Parathyroid adenoma (tissue), 2 donors: ENCODE measurements around the gene SUPT20HL1.

Experiments
- H2AFZ ChIP-seq: fragments of 300-600 bp; sonication (generic); one replicate; pipeline ENCODE4 v1.7.0; 2017; ENCODE audit warnings: antibody characterized with exemption, mild to moderate bottlenecking
- H3K27ac ChIP-seq: fragments of 300-600 bp; sonication (generic); one replicate; pipeline ENCODE4 v1.7.0; 2017
- H3K27me3 ChIP-seq: fragments of 300-600 bp; sonication (generic); one replicate; pipeline ENCODE4 v1.7.0; 2017; ENCODE audit warnings: low read length; ENCODE audit not compliant: control insufficient read depth, insufficient read depth
- H3K36me3 ChIP-seq: fragments of 300-600 bp; sonication (generic); one replicate; pipeline ENCODE4 v1.7.0; 2017; ENCODE audit warnings: low read length; ENCODE audit not compliant: control insufficient read depth, insufficient read depth
- H3K4me1 ChIP-seq: fragments of 300-600 bp; sonication (generic); one replicate; pipeline ENCODE4 v1.7.0; 2017; ENCODE audit warnings: control low read depth
- H3K4me2 ChIP-seq: fragments of 300-600 bp; sonication (generic); one replicate; pipeline ENCODE4 v1.7.0; 2017; ENCODE audit warnings: low read length
- H3K4me3 ChIP-seq: fragments of 300-600 bp; sonication (generic); one replicate; pipeline ENCODE4 v1.7.0; 2017; ENCODE audit warnings: low read depth, low read length
- H3K79me2 ChIP-seq: fragments of 300-600 bp; sonication (generic); one replicate; pipeline ENCODE4 v1.7.0; 2017; ENCODE audit warnings: control low read depth
- H3K9ac ChIP-seq: fragments of 300-600 bp; sonication (generic); one replicate; pipeline ENCODE4 v1.7.0; 2017; ENCODE audit warnings: mild to moderate bottlenecking
- H3K9me3 ChIP-seq: fragments of 300-600 bp; sonication (generic); one replicate; pipeline ENCODE4 v1.7.0; 2017; ENCODE audit warnings: low read length; ENCODE audit not compliant: control insufficient read depth
- TF ChIP-seq, protein P1 (sequence below): fragments of 300-600 bp; sonication (generic); IDR thresholded peaks from one replicate; pipeline ENCODE4 v1.7.0; 2017; ENCODE audit warnings: antibody characterized with exemption, mild to moderate bottlenecking
- donor health status: primary hyperparathyroidism.

Gene SUPT20HL1

GRCh38 chrX:24334461-24334860, 26.0 kb upstream of the SUPT20HL1 start:
- Histone ChIP-seq H3K9ac (no peak overlapping the region), H3K79me2 (no peaks in the 10 kb centered on the region), H3K4me2 (no peak overlapping the region), H3K27me3 (no peaks in the 10 kb centered on the region), H2AFZ (no peak overlapping the region), H3K36me3 (no peaks in the 10 kb centered on the region), H3K27ac (no peak overlapping the region), H3K9me3 (no peaks in the 10 kb centered on the region), H3K4me1 (no peaks in the 10 kb centered on the region), H3K4me3 (no peak overlapping the region)
- TF ChIP-seq, protein P1, sequence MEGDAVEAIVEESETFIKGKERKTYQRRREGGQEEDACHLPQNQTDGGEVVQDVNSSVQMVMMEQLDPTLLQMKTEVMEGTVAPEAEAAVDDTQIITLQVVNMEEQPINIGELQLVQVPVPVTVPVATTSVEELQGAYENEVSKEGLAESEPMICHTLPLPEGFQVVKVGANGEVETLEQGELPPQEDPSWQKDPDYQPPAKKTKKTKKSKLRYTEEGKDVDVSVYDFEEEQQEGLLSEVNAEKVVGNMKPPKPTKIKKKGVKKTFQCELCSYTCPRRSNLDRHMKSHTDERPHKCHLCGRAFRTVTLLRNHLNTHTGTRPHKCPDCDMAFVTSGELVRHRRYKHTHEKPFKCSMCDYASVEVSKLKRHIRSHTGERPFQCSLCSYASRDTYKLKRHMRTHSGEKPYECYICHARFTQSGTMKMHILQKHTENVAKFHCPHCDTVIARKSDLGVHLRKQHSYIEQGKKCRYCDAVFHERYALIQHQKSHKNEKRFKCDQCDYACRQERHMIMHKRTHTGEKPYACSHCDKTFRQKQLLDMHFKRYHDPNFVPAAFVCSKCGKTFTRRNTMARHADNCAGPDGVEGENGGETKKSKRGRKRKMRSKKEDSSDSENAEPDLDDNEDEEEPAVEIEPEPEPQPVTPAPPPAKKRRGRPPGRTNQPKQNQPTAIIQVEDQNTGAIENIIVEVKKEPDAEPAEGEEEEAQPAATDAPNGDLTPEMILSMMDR: no peak

- no peak overlapping the region for H2AFZ ChIP-seq
Measured at GRCh38 chrX:24335871-24336270, 24.6 kb upstream of the SUPT20HL1 start.

DNA sequence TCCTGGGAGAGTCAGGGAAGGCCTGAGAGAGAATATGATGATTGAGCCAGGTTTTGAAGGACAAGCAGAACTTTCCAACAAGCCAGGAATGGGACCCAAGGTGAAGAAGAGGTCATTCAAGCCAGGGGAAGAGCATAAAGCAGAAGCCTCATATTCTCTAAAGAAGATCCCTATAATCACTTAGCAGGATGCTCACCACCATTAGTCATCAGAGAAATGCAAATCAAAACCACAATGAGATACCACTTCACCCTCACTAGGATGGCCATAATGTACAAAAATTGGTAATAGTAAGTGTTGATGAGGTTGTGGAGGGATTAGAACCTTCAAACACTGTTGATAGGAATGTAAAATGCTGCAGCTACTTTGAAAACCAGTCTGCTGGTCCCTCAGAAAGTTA, 20.5 kb upstream of the SUPT20HL1 start:
- Histone ChIP-seq H3K36me3 (no peaks in the 10 kb centered on the region), H2AFZ (no peak overlapping the region), H3K27ac (no peak overlapping the region), H3K9me3 (no peaks in the 10 kb centered on the region), H3K9ac (no peak overlapping the region), H3K4me1 (no peaks in the 10 kb centered on the region), H3K79me2 (no peaks in the 10 kb centered on the region), H3K27me3 (no peaks in the 10 kb centered on the region), H3K4me3 (no peak overlapping the region), H3K4me2 (no peak overlapping the region)
- TF ChIP-seq, protein P1: no peak

More at GRCh38 chrX:24335871-24336270, 24.6 kb upstream of the SUPT20HL1 start:
- Histone ChIP-seq H3K4me2 (no peak overlapping the region), H3K27ac (no peak overlapping the region), H3K9ac (no peak overlapping the region), H3K27me3 (no peaks in the 10 kb centered on the region), H3K79me2 (no peaks in the 10 kb centered on the region), H3K4me1 (no peaks in the 10 kb centered on the region), H3K36me3 (no peaks in the 10 kb centered on the region), H3K9me3 (no peaks in the 10 kb centered on the region), H3K4me3 (no peak overlapping the region)
- TF ChIP-seq, protein P1: no peak

- Histone ChIP-seq H3K79me2 (no peaks in the 10 kb centered on the region), H3K36me3 (no peaks in the 10 kb centered on the region), H3K4me3 (no peak overlapping the region), H3K27me3 (no peaks in the 10 kb centered on the region), H3K27ac (no peak overlapping the region), H3K4me2 (no peak overlapping the region), H3K4me1 (no peaks in the 10 kb centered on the region), H3K9ac (no peak overlapping the region), H3K9me3 (no peaks in the 10 kb centered on the region), H2AFZ (no peak overlapping the region)
- TF ChIP-seq, protein P1: no peak
Measured at GRCh38 chrX:24340501-24340900, 19.9 kb upstream of the SUPT20HL1 start.

DNA sequence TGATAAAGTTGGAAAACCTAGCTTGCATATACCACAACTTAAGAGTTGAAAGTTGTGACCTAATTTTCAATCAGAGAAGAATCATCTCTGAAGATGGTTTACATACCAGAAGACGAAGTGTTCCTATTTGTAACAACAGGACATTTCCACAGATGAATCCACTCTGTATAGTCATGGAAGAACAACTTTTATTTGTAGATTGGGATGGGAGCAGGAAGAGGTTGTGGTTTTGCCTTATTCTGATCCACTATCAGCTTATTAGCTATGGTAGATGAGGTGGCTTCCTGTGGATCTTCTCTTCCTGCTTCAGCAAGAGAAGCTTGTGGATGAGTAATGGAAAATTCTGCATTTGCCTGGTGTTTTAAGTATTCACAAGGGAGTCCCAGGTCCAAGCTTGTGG, 18.6 kb upstream of the SUPT20HL1 start:
- Histone ChIP-seq H3K27me3 (no peaks in the 10 kb centered on the region), H3K4me1 (no peaks in the 10 kb centered on the region), H3K9me3 (no peaks in the 10 kb centered on the region), H3K79me2 (no peaks in the 10 kb centered on the region), H2AFZ (no peak overlapping the region), H3K36me3 (no peaks in the 10 kb centered on the region), H3K4me3 (no peak overlapping the region), H3K9ac (no peak overlapping the region), H3K27ac (no peak overlapping the region), H3K4me2 (no peak overlapping the region)
- TF ChIP-seq, protein P1: no peak
